NCI-H1092 treated with DMSO at 0.1 percent for 48 hours (cell line): Measurements from ENCODE around the gene KCNF1.

Source experiments
- DNase-seq: peaks from one replicate; lab custom pipeline; 2025; lab: John Stamatoyannopoulos, UW

The KCNF1 gene

GRCh38 chr2:10920764-10921388 is 9.1 kb downstream of the KCNF1 start:
- no peak for DNase-seq

GRCh38 chr2:10921525-10921924 is 9.8 kb downstream of the KCNF1 start:
- no peak for DNase-seq

GRCh38 chr2:10922307-10923007 is 10.7 kb downstream of the KCNF1 start:
- no peak for DNase-seq

GRCh38 chr2:10923008-10923375 is 11.3 kb downstream of the KCNF1 start:
- no peak for DNase-seq

GRCh38 chr2:10923965-10924364 is 12.2 kb downstream of the KCNF1 start:
- DNase-seq, result no peak

- no peak for DNase-seq
Observed at GRCh38 chr2:10924441-10924840, 12.7 kb downstream of the KCNF1 start.

GRCh38 chr2:10924859-10925258 is 13.1 kb downstream of the KCNF1 start:
- no peak for DNase-seq

GRCh38 chr2:10926191-10926820 is 14.6 kb downstream of the KCNF1 start:
- DNase-seq, result no peak

- DNase-seq, result no peak
Observed at GRCh38 chr2:10930721-10931516, 19.2 kb downstream of the KCNF1 start.

- DNase-seq, result no peak
Observed at GRCh38 chr2:10931710-10932255, 20.0 kb downstream of the KCNF1 start.

GRCh38 chr2:10932345-10933151 is 20.8 kb downstream of the KCNF1 start:
- DNase-seq, result no peak

GRCh38 chr2:10933700-10934225 is 22.0 kb downstream of the KCNF1 start:
- DNase-seq, result no peak

GRCh38 chr2:10934308-10934978 is 22.7 kb downstream of the KCNF1 start:
- DNase-seq, result no peak

GRCh38 chr2:10934979-10935350 is 23.2 kb downstream of the KCNF1 start:
- DNase-seq, result no peak

- no peak for DNase-seq
Observed at GRCh38 chr2:10935366-10935918, 23.7 kb downstream of the KCNF1 start.

- no peak for DNase-seq
Observed at GRCh38 chr2:10935953-10936942, 24.5 kb downstream of the KCNF1 start.

GRCh38 chr2:10939058-10939457 is 27.3 kb downstream of the KCNF1 start:
- no peak for DNase-seq

- DNase-seq, result no peak
Observed at GRCh38 chr2:10940596-10940995, 28.9 kb downstream of the KCNF1 start.

GRCh38 chr2:10941383-10941782 is 29.6 kb downstream of the KCNF1 start:
- DNase-seq, result no peak
